Measurements from ENCODE around the gene MT1B.
"Not testable (repeated sequence)": the region's sequence is repeated elsewhere in the genome, so short reads cannot be mapped to it uniquely, and the experiment has no call there.

The MT1B gene

DNA sequence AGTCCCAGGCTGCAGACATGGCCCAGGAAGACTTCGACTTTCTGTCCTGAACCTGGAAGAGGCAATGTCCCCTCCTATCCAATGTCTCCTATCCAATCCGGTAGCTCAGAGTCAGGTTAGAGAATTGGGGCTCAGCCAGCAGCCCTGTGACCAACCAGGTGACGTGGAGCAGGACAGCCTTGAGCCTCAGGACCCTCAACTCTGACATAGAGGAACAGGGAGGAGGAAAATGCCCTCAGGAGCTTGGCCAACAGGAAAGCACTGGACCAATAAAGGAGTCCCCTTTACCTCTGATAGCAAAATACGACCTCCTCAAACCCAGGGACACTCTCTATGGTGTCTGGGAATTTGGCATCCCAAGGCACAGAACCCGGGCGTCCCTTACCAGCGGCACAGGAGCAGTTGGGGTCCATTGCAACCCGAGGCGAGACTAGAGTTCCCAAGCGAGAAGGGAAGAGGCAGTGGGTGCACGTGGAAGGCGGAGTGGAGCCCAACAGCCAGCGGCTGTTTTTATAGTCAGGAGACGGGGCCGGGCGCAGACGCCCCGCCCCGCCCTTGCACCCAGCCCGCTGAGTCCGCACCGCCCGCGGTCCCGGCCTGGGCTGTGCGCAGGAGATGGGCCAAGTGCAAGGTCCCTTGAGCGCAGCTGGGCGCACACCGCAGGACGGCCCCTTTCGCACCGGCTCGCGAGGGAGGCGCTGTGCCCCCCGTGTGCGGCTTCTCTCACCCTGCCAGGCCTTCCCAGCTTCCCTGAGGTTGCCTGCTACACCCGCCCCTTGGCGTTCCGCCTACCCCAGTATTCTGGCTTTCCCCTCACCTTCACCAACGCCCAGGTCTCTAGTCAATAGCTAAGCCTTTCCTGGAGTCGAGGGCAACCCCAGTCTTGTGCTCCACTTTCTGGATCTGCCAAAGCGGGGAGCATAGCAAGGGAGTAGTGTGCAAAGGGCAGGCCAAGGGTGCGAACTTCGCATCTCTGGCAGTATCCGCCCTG, 16.2 kb downstream of the MT1B start, which contains the start of gene MT1G:
TSS of gene MT1G (minus strand) at position 485 of the 991 bp plus-strand sequence. CDS start at position 413, 72 bp downstream.
- no peak for DNase-seq (ENCODE audit: low spot score)

DNA sequence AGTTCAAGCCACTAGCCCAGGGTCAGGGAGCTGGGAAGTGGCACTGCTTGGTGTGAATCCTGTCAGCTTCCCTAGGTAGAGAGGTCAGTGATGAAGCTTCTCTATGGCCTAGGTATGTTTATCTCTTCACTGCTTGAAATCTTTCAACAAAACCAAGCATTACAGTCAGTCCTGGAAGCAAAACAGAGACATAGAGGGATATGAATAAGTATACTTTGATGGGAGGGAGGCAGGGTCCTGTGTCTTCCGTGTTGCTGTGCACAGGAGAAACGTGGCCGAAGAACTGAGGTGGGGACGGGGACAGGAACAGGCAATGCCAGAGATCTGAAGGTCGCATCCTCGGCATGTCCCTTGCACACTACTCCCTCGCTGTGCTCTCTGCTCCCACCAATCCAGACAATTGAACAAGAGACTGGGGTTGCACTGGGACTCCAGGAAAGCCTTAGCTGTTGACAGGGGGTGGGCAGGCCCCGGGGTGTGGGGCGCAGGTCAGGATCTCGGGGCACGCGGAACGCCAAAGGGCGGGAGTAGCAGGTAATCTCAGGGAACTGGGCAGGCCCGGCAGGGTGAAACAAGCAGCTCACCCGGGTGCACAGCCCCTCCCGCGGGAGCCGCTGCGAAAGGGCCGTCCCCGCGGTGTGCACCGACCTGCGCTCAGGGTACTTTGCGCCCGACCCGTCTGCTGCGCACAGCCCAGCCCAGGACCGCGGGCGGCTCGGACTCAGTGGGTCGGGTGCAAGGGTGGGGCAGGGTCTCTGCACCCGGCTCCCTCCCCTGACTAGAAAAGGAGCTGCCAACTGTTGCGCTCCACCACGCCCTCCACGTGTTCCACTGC, 17.5 kb downstream of the MT1B start, which contains the start of gene MT1H:
TSS of gene MT1H (plus strand) at position 810 of the 835 bp plus-strand sequence. CDS start 71 bp downstream, outside the sequence.
- DNase-seq (ENCODE audit: low spot score): no peak

DNA sequence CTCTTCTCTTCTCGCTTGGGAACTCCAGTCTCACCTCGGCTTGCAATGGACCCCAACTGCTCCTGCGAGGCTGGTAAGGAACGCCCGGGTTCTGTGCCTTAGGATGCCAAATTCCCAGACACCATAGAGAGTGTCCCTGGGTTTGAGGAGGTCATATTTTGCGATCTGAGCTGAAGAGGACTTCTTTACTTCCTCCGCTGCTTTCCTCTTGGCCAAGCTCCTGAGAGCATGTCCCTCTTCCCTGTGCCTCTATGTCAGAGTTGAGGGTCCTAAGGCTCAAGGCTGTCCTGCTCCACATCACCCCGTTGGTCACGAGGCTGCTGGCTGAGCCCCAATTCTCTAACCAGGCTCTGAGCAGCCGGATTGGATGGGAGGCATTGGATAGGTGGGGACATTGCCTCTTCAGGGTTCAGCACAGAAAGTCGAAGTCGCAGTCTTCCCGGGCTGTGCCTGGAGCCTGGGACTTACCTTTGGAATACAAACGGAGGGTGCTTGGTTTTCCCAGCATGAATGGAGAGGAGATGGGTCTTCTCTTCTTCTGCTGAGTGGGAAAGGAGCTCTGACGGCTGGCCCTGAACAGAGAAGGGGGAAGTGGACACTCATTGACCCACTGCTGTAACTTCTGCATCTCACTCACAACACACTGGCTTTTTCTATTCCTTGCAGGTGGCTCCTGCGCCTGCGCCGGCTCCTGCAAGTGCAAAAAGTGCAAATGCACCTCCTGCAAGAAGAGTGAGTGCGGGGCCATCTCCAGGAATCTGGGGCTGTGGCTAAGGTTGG, 18.3 kb downstream of the MT1B start:
- no peak for DNase-seq (ENCODE audit: low spot score)

DNA sequence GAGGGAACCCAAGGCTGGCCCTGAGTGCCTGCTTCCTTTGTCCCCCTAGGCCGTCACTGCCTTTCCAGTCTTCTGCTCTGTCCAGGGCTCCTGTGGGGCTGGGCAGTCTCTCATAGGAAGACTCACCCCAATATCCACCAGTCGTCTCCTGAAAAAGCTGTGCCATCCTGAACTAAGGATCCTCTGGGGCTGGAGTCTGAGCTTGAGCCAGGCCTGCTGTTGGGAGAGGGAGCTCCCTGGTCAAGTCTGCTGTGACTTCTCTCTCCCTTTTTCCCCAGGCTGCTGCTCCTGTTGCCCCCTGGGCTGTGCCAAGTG, 18.9 kb downstream of the MT1B start:
- no peak for DNase-seq (ENCODE audit: low spot score)

DNA sequence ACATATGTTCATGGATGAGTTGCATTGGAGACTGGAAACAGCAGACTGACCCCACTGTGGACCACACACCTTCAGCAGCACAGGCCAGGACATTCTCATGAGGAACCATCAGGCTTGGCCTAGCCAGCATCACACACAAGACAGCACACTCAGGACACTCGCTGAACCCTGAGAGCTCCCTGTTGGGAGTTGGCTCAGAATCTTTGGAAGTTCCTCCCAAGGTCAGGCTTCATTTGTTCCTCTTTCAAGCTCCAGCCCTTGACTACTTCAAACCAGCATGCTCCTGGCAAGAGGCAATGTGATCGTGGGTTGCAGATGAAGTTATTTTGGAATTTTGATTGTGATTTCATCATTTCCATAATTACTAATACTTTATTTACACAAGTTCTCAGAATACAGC, 20.0 kb downstream of the MT1B start:
- DNase-seq (ENCODE audit: low spot score): not testable (repeated sequence)

DNA sequence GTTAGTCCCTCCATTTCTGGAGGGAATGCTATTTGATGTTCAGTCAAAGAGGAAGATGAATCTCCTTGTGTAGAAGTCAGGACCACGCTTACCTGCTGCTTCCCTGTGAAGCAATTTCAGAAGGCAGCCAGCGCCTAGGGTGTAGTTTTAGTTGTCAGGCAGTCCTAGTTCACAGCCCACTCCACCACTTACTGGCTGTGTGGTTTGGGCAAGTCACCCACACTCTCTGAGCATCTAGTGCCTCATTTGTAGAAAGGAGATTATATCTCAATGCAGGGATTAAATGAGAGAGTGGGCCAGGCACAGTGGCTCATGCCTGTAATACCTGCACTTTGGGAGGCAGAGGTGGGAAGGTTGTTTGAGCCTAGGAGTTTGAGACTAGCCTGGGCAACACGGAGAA, 20.5 kb downstream of the MT1B start:
- DNase-seq (ENCODE audit: low spot score): not testable (repeated sequence)

DNA sequence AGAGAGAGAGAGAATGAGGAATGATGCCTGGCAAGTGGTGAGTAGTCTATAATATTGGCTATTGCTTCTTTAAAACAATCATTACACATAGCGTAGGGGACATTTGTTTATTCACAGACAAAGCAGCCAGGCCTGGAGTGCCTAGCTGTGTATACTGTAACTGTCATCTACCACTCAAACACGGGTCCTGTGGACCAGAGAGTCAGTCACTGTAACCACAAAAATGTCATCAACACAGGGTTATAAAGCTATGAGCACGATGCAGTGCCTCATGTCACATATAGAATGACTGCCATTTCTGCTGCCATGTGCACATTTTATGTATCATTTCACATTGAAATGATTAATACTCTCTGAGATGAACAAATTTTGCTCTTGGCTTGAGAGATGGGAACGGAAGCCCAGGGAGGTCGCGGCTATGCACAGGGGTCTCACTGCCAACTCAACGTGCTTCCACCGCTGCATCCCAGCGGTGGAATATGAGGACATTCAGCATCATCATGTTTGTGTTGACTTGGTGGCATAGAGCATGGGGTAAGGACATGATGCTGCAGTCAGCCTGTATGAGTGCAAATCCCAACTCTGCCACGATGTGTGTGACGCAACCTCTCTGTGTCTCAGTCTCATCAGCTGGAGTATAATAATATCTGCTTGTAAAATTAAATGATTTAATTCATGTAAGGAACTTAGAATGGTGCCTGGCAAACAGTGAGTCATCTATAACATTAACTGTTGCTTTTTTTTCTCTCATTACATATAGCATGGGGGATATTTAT, 21.3 kb downstream of the MT1B start:
- no peak for DNase-seq (ENCODE audit: low spot score)

DNA sequence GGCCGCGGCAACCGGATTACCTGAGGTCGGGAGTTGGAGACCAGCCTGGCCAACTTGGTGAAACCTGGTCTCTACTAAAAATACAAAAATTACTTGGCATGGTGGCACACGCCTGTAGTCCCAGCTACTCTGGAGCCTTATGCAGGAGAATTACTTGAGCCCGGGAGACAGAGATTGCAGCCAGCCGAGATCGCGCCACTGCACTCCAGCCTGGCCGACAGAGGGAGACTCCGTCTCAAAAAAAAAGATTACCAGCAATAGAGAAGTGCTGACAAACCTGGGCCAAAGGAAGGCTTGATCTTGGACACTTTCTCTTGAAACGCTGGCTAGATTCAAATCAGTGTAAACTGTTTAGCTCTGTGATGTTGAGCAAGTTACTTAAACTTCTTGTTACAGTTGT, 22.2 kb downstream of the MT1B start:
- no peak for DNase-seq (ENCODE audit: low spot score)

DNA sequence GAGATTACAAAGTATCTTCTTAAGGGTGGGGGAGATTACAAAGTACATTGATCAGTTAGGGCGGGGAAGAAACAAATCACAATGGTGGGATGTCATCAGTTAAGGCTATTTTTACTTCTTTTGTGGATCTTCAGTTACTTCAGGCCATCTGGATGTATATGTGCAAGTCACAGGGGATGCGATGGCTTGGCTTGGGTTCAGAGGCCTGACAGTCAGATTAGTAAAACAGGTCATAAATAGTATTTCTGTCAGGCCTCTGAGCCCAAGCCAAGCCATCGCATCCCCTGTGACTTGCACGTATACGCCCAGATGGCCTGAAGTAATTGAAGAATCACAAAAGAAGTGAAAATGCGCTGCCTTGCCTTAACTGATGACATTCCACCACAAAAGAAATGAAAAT, 22.9 kb downstream of the MT1B start:
- not testable (repeated sequence) for DNase-seq (ENCODE audit: low spot score)

DNA sequence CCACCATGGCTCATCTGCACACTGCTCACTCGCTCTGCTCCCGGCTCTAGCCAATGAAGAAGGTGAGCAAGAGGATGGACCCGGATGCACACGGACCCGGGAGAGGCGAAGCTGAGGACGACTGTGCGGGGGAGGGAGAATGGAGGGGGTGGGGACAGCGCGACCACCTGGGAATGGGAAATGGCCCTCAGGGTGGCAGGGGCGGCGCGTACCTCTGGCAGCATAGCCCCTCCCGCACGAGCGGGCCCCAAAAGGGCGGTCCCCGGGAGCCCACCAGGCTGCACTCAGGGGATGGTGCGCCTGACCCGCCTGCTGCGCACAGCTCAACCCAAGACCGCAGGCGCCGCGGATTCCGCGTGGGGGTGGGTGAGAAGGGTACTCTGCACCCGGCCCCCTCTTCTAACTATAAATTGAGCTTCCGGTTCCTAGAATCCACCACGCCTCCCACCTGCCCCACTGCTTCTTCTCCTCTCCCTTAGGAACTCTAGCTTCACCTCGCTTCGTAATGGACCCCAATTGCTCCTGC, 24.1 kb downstream of the MT1B start:
- peak; percentile 30 for DNase-seq (ENCODE audit: low spot score)

DNA sequence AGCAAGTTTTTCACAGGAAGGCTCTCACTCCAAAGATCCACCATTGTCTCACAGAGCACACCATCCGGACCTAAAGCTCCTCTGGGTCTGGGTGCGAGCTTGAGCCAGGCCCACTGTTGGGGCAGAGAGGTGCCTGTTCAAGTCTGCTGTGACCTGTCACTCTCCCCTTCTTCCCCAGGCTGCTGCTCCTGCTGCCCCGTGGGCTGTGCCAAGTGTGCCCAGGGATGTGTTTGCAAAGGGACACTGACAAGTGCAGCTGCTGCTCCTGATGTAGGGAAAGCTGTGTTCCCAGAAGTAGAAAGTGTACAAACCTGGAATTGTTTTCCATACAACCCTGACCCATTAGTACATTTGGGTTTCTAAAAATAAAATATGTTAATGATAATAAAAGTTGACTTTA, 25.8 kb downstream of the MT1B start:
- DNase-seq (ENCODE audit: low spot score): no peak

DNA sequence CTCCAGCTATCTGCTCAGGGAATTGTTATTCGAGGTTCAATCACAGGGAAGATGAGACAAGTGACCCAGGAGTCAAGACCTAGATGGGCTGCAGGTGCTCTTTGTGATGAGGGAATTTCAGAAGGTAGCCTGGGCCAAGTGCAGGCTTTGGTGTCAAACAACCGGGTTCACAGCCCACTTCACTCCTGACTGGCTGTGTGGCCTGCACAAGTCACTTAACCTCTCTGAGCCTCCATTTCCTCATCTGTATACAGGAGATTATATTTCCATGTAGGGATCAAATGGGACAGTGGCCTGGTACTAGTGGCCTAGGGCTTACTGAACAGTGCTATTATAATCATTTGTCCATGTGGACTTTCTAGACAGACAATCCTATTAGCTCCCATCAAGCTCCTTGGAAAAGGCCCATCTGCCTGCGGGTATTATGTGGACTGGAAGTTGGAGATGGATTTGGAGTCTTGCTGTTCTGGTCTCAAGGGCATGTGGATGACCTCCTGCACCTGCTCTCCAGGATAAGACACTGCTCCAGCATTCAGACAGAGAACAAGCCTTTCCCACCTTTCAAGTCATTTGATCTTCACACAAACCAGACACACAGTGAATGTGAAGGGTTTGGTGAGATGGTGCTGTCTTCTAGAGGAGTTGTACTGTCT, 27.5 kb downstream of the MT1B start:
- no peak for DNase-seq (ENCODE audit: low spot score)

DNA sequence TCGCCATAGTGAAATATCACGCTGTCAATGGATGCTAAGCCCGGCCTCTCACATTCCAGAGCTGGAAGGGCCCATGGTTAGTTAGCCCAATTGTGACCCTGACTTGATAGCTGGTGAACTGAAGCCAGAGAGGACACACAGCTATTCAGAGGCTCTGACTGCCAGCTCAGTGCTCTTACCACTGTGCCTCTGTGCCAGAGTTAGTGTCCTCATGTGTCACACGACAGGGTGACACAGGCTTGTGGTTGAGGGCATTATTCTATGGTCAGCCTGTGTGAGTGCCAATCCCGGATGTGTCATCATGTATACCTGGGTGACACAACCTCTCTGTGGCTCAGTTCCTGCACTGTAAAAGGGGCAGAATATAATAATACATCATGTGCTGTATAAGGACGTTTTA, 28.1 kb downstream of the MT1B start:
- peak; percentile 25 for DNase-seq (ENCODE audit: low spot score)

DNA sequence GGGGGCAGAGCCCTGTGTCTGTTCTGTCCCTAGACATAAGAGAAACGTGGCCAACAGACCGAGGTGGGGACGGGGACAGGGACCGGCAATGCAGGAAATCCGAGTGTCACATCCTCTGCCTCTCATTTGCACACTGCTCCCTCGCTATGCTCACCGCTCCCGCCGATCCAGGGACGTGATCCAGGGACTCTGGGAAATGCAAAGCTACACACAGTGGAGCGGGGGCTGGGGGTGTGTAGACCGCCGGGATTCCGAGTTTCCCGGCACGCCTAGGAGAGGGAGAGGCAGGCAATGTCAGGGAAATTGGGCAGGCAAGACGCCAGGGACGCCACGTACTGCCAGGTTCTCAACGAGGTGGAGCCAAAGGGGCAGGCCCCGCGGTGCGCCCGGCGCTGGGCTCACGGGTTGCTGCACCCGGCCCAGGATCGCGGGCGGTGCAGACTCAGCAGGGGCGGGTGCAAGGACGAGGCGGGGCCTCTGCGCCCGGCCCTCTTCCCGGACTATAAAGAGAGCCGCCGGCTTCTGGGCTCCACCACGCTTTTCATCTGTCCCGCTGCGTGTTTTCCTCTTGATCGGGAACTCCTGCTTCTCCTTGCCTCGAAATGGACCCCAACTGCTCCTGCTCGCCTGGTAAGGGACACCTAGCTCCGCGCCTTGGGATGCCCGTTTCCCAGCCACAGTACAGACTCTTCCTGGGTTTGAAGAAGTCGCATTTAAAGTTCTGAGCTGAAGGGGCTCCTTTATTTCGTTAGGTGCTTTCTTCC, 30.4 kb downstream of the MT1B start, which contains the start of gene MT1X:
TSS of gene MT1X (plus strand) at position 532 of the 764 bp plus-strand sequence. CDS start at position 603, 71 bp downstream.
- DNase-seq (ENCODE audit: low spot score): peak; percentile 86

DNA sequence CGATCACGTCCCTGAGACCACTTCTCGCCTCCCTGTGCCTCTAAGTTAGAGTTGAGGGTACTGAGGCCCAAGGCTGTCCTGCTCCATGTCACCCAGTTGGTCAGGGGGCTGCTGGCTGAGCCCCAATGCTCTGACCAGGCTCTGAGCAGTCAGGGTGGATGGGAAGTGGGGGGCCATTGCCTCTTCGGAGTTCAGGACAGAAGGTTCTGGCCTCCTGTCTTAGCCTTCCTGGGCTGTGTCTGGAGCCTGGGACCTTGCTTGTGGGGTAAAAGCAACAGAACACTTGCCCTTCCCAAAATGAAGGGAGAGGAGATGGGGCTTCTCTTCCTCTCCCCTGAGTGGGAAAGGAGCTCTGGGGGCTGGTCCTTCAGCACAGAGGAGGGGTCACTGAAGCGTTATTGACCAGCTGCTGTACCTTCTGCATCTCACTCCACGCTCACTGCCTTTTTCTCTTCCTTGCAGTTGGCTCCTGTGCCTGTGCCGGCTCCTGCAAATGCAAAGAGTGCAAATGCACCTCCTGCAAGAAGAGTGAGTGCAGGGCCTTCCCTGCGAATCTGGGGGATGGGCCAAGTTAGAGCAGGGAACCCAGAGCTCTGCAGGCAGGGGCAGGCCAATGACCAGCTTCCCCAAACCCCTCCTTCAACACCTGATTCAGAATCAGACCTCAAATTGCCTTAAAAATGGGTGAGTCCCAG, 31.2 kb downstream of the MT1B start:
- no peak for DNase-seq (ENCODE audit: low spot score)

DNA sequence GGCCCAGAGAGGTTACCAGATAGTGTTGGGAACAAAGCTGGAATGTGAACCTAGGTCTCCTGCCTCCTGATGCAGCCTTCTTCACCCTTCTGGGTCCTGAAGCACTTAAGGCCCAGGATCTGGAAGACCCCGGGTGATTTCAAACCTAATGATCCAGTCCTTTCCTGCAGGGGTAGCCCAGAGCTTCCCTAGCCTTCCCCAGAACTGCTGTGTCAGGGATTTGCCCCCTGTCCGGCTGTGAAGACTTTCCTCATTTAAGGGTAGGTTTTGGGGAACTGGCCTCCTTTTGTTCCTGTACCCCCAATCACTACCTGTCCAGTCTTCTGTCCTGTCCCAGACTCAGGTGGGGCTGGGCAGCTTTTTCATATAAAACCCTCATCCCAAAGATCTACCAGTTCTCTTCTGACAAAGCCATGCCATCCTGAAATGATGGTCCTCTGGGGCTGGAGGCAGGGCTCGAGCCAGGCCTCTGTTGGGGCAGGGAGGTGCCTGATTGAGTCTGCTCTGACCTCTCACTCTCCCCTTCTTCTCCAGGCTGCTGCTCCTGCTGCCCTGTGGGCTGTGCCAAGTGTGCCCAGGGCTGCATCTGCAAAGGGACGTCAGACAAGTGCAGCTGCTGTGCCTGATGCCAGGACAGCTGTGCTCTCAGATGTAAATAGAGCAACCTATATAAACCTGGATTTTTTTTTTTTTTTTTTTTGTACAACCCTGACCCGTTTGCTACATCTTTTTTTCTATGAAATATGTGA, 31.9 kb downstream of the MT1B start:
- DNase-seq (ENCODE audit: low spot score): no peak

DNA sequence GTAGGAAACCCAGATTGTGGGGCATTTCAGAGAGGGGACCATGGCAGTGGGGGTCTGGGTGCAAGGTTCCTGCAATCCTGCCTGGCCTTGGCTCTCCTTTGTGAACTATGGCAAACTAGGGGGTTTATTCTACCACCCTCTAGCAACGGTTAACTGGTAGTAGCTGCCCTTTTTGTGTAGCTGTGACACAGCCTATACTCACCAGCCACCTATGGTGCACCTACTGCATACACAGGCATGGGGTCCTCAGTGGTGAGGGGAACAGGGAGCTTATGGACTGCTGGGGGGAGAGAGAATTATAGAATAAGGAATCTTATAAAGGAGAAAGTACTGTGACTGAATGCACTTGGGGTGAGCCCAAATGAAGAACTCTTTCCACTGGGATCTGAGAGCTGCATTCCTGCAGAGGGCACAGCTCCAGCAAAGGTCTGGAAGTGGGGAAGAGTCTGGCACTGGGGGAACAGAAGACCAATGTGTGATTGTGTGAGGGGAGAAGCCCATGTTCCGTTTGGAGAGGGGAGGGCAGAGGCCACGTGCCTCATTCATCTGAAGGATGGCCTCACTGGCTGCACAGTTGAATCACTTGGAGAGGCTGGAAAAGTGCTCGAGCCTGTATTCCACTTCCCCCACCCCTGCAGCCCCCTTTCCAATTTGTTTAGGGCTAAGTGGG, 32.7 kb downstream of the MT1B start:
- no peak for DNase-seq (ENCODE audit: low spot score)
